Right ventricle myocardium inferior (tissue), 1 donor: ENCODE data around the gene GPR146. TPM values are rescaled to one million over a fixed set of nuclear protein-coding genes. Genes with fewer than 3 reads are reported as not detected.

Source experiments
- ATAC-seq: fragments of 200-7000 bp; cut with Tn5 transposase; one replicate; pipeline ENCODE4 v1.9.1; 2020; ENCODE audit warnings: mild to moderate bottlenecking, moderate library complexity
- DNase-seq: peaks from one replicate; pipeline ENCODE4 v3.0.0; 2021; ENCODE audit errors: missing footprints
- intact Hi-C: fragments of 100-400 bp; cut with DNase I; formaldehyde crosslinking; loops from one replicate; pipeline ENCODE4 v1.11.0; 2022
- microRNA-seq: library from miRNA; unstranded; fragments of <30 nt; microRNA quantifications from one replicate; pipeline ENCODE4 v1.2.0, GENCODE V29; 2020
- total RNA-seq: library from RNA; stranded (reverse); fragmentation: NEBNext Ultra II Directional; extraction: Animal tissue kit (Norgen Biotek cat#: 25700); gene quantifications from one replicate; pipeline ENCODE4 v1.2.1, GENCODE V29; 2021
- donor health status: DM: no; HTN: yes; CAD: no; lungs with severe emphysema.

GPR146 gene
- total RNA-seq, 1 donor from 2014 or later, result 30.6 TPM

GRCh38 chr7:1108264-1108920 lies 64.0 kb downstream of the GPR146 start:
- ATAC-seq (no peak), DNase-seq (peak; percentile 52)
- intact Hi-C loops, result no loop called here

Small RNA genes within 50 kb of the gene (microRNA-seq; reads per million reads assigned to microRNA genes)
- gene MIR339, result 391 reads per million, percentile 71 among the genes with 10 or more reads in this experiment

Other genes with a start within 250 kb of the GPR146 start
- 176 TPM for gene SUN1, start 212.1 kb upstream of the GPR146 start, total RNA-seq
- 19.1 TPM for gene GET4, start 168.0 kb upstream of the GPR146 start, total RNA-seq
- 10.0 TPM for gene ADAP1, start 89.9 kb upstream of the GPR146 start, total RNA-seq
- gene COX19, start 69.0 kb upstream of the GPR146 start, total RNA-seq, result 8.2 TPM
- not detected for gene CYP2W1, start 61.4 kb upstream of the GPR146 start, total RNA-seq
- gene GPER1, start 43.6 kb downstream of the GPR146 start, total RNA-seq, result 3.6 TPM
- gene ZFAND2A, start 115.7 kb downstream of the GPR146 start, total RNA-seq, result 5.9 TPM
- gene UNCX, start 188.3 kb downstream of the GPR146 start, total RNA-seq, result not detected